Effector memory CD8-positive, alpha-beta T cell (primary cell): ENCODE results near the gene MDFIC.
A peak's percentile ranks its signal among the peaks of the same experiment; 100 is the strongest.

Source experiments
- ATAC-seq: fragments of 150-1000 bp; cut with Tn5 transposase; replicated peaks from 2 replicates; pipeline ENCODE4 v1.10.0; 2021; ENCODE audit warnings: mild to moderate bottlenecking, moderate library complexity
- DNase-seq, 3 experiments: peaks; one replicate each; pipeline ENCODE4 v3.0.0; 2021
- H3K27ac Mint-ChIP-seq, 2 donors: one replicate each; pipeline ENCODE4 v1.8.0; 2022; ENCODE audit warnings: mild to moderate bottlenecking in 2 of 2, mixed read lengths in 2 of 2, moderate library complexity in 2 of 2
- H3K27me3 Mint-ChIP-seq, 2 donors: one replicate each; pipeline ENCODE4 v1.8.0; 2022; ENCODE audit warnings: mixed read lengths in 2 of 2
- H3K36me3 Mint-ChIP-seq: one replicate; pipeline ENCODE4 v1.8.0; 2022; ENCODE audit warnings: mild to moderate bottlenecking, moderate library complexity, mixed read lengths; ENCODE audit not compliant: insufficient read depth
- H3K4me1 Mint-ChIP-seq, 2 donors: one replicate each; pipeline ENCODE4 v1.8.0; 2022; ENCODE audit warnings: low read depth in 2 of 2, mixed read lengths in 2 of 2
- H3K4me3 Mint-ChIP-seq, 2 donors: one replicate each; pipeline ENCODE4 v1.8.0; 2022; ENCODE audit warnings: mild to moderate bottlenecking in 2 of 2, mixed read lengths in 2 of 2, moderate library complexity in 2 of 2
- H3K9me3 Mint-ChIP-seq, 2 donors: one replicate each; pipeline ENCODE4 v1.8.0; 2022; ENCODE audit warnings: mixed read lengths in 2 of 2

MDFIC gene

GRCh38 chr7:114943953-114944744 lies 22.3 kb downstream of the MDFIC start:
- Mint-ChIP-seq H3K27ac (peak overlapping the region in 1 of 2 donors; percentile 84), H3K4me1 (peaks cover 43 to 68% of the 10 kb centered on the region in 2 donors), H3K4me3 (no peak overlapping the region), H3K27me3 (no peaks in the 10 kb centered on the region), H3K36me3 (peaks cover 36% of the 10 kb centered on the region), H3K9me3 (no peaks in the 10 kb centered on the region)
- ATAC-seq: no peak
- DNase-seq: no peak

GRCh38 chr7:114944745-114945625 lies 23.1 kb downstream of the MDFIC start:
- H3K27me3 Mint-ChIP-seq: no peaks in the 10 kb centered on the region
- DNase-seq (no peak), ATAC-seq (no peak)
- no peak overlapping the region for H3K4me3 Mint-ChIP-seq
- H3K9me3 Mint-ChIP-seq: no peaks in the 10 kb centered on the region
- H3K36me3 Mint-ChIP-seq: peaks cover 36% of the 10 kb centered on the region
- peaks cover 50 to 76% of the 10 kb centered on the region in 2 donors for H3K4me1 Mint-ChIP-seq
- peak overlapping the region in 1 of 2 donors; percentile 32 for H3K27ac Mint-ChIP-seq

- Mint-ChIP-seq H3K4me1 (peaks cover 44 to 57% of the 10 kb centered on the region in 2 donors), H3K27ac (peak overlapping the region; percentile 57 to 73), H3K27me3 (no peaks in the 10 kb centered on the region), H3K9me3 (no peaks in the 10 kb centered on the region), H3K4me3 (peak overlapping the region; percentile 54 to 76), H3K36me3 (peaks cover 22% of the 10 kb centered on the region)
- DNase-seq (no peak), ATAC-seq (peak; percentile 67)
These were observed 27.3 kb downstream of the MDFIC start for GRCh38 chr7:114949231-114949630.

GRCh38 chr7:114952296-114952695 lies 30.4 kb downstream of the MDFIC start:
- H3K4me1 Mint-ChIP-seq: peaks cover 52 to 72% of the 10 kb centered on the region in 2 donors
- H3K4me3 Mint-ChIP-seq: no peak overlapping the region
- H3K36me3 Mint-ChIP-seq: peaks cover 13% of the 10 kb centered on the region
- H3K27me3 Mint-ChIP-seq: no peaks in the 10 kb centered on the region
- H3K9me3 Mint-ChIP-seq: no peaks in the 10 kb centered on the region
- no peak for DNase-seq
- no peak for ATAC-seq
- H3K27ac Mint-ChIP-seq: no peak overlapping the region

GRCh38 chr7:114953724-114954123 lies 31.8 kb downstream of the MDFIC start:
- Mint-ChIP-seq H3K36me3 (peaks cover 17% of the 10 kb centered on the region), H3K4me3 (no peak overlapping the region), H3K9me3 (no peaks in the 10 kb centered on the region), H3K27ac (peak overlapping the region in 1 of 2 donors; percentile 7), H3K4me1 (peaks cover 48 to 66% of the 10 kb centered on the region in 2 donors), H3K27me3 (no peaks in the 10 kb centered on the region)
- DNase-seq (no peak), ATAC-seq (no peak)

- ATAC-seq (no peak), DNase-seq (no peak)
- Mint-ChIP-seq H3K4me1 (peaks cover 45 to 68% of the 10 kb centered on the region in 2 donors), H3K9me3 (no peaks in the 10 kb centered on the region), H3K27ac (peak overlapping the region in 1 of 2 donors; percentile 41), H3K27me3 (no peaks in the 10 kb centered on the region), H3K36me3 (peaks cover 17% of the 10 kb centered on the region), H3K4me3 (no peak overlapping the region)
These were observed 34.8 kb downstream of the MDFIC start for GRCh38 chr7:114956702-114957101.

- peak overlapping the region in 1 of 2 donors; percentile 41 for H3K27ac Mint-ChIP-seq
- ATAC-seq: no peak
- peaks cover 17% of the 10 kb centered on the region for H3K36me3 Mint-ChIP-seq
- H3K9me3 Mint-ChIP-seq: no peaks in the 10 kb centered on the region
- H3K27me3 Mint-ChIP-seq: no peaks in the 10 kb centered on the region
- H3K4me3 Mint-ChIP-seq: no peak overlapping the region
- DNase-seq: no peak
- H3K4me1 Mint-ChIP-seq: peaks cover 49 to 75% of the 10 kb centered on the region in 2 donors
These were observed 35.5 kb downstream of the MDFIC start for GRCh38 chr7:114957444-114957843.

- H3K27ac Mint-ChIP-seq: peak overlapping the region in 1 of 2 donors; percentile 67
- H3K4me3 Mint-ChIP-seq: peak overlapping the region; percentile 12 to 41
- peak; percentile 42 for ATAC-seq
- H3K27me3 Mint-ChIP-seq: no peaks in the 10 kb centered on the region
- H3K4me1 Mint-ChIP-seq: peaks cover 47 to 74% of the 10 kb centered on the region in 2 donors
- peaks cover 16% of the 10 kb centered on the region for H3K36me3 Mint-ChIP-seq
- H3K9me3 Mint-ChIP-seq: no peaks in the 10 kb centered on the region
- DNase-seq: no peak
These were observed 38.0 kb downstream of the MDFIC start for GRCh38 chr7:114959931-114960330.

GRCh38 chr7:114962441-114962840 lies 40.5 kb downstream of the MDFIC start:
- ATAC-seq: no peak
- peaks cover 7% of the 10 kb centered on the region for H3K36me3 Mint-ChIP-seq
- H3K27ac Mint-ChIP-seq: peak overlapping the region in 1 of 2 donors; percentile 56
- no peaks in the 10 kb centered on the region for H3K9me3 Mint-ChIP-seq
- no peak for DNase-seq
- peaks cover 46 to 75% of the 10 kb centered on the region in 2 donors for H3K4me1 Mint-ChIP-seq
- H3K4me3 Mint-ChIP-seq: peak overlapping the region in 1 of 2 donors; percentile 23
- no peaks in the 10 kb centered on the region for H3K27me3 Mint-ChIP-seq

- Mint-ChIP-seq H3K36me3 (peaks cover 2% of the 10 kb centered on the region), H3K27ac (no peak overlapping the region), H3K27me3 (no peaks in the 10 kb centered on the region), H3K4me1 (peaks cover 45 to 70% of the 10 kb centered on the region in 2 donors), H3K9me3 (no peaks in the 10 kb centered on the region), H3K4me3 (no peak overlapping the region)
- DNase-seq: no peak
- ATAC-seq: no peak
These were observed 44.3 kb downstream of the MDFIC start for GRCh38 chr7:114966156-114966555.

GRCh38 chr7:114969096-114969495 lies 47.2 kb downstream of the MDFIC start:
- Mint-ChIP-seq H3K27ac (peak overlapping the region in 1 of 2 donors; percentile 85), H3K36me3 (peaks cover 2% of the 10 kb centered on the region), H3K9me3 (no peaks in the 10 kb centered on the region), H3K4me1 (peaks cover 51 to 76% of the 10 kb centered on the region in 2 donors), H3K4me3 (no peak overlapping the region), H3K27me3 (no peaks in the 10 kb centered on the region)
- DNase-seq (no peak), ATAC-seq (no peak)

GRCh38 chr7:114970308-114970707 lies 48.4 kb downstream of the MDFIC start:
- Mint-ChIP-seq H3K27ac (peak overlapping the region; percentile 67 to 85), H3K4me1 (peaks cover 51 to 81% of the 10 kb centered on the region in 2 donors)
- no peak for DNase-seq

GRCh38 chr7:114970732-114971131 lies 48.8 kb downstream of the MDFIC start:
- Mint-ChIP-seq H3K27me3 (no peaks in the 10 kb centered on the region), H3K27ac (peak overlapping the region; percentile 67 to 85), H3K9me3 (no peaks in the 10 kb centered on the region), H3K36me3 (peaks cover 2% of the 10 kb centered on the region), H3K4me1 (peaks cover 49 to 79% of the 10 kb centered on the region in 2 donors), H3K4me3 (peak overlapping the region; percentile 61 to 67)
- DNase-seq (no peak), ATAC-seq (peak; percentile 28)

More at GRCh38 chr7:114970308-114970707, 48.4 kb downstream of the MDFIC start:
- peaks cover 2% of the 10 kb centered on the region for H3K36me3 Mint-ChIP-seq
- H3K9me3 Mint-ChIP-seq: no peaks in the 10 kb centered on the region
- peak; percentile 68 for ATAC-seq
- H3K27me3 Mint-ChIP-seq: no peaks in the 10 kb centered on the region
- H3K4me3 Mint-ChIP-seq: peak overlapping the region; percentile 61 to 67
